Measurements from ENCODE around the gene SLC35B4.

Gene SLC35B4

GRCh38 chr7:134289841-134290240, 26.9 kb downstream of the SLC35B4 start:
- DNase-seq = no peak

- no peak for DNase-seq
Measured at GRCh38 chr7:134289423-134289822, 27.3 kb downstream of the SLC35B4 start.

- DNase-seq = peak; percentile 8 to 61 (median 29)
Measured at GRCh38 chr7:134287916-134288659, 28.6 kb downstream of the SLC35B4 start.

GRCh38 chr7:134284952-134285351, 31.8 kb downstream of the SLC35B4 start:
- DNase-seq = no peak

- no peak for DNase-seq
Measured at GRCh38 chr7:134284011-134284410, 32.7 kb downstream of the SLC35B4 start.

- DNase-seq = no peak
Measured at GRCh38 chr7:134280508-134280907, 36.2 kb downstream of the SLC35B4 start.

- no peak for DNase-seq
Measured at GRCh38 chr7:134279898-134280297, 36.8 kb downstream of the SLC35B4 start.

GRCh38 chr7:134279336-134279735, 37.4 kb downstream of the SLC35B4 start:
- DNase-seq = no peak

GRCh38 chr7:134278502-134279153, 38.1 kb downstream of the SLC35B4 start:
- no peak for DNase-seq

- DNase-seq = no peak
Measured at GRCh38 chr7:134276951-134277350, 39.8 kb downstream of the SLC35B4 start.

GRCh38 chr7:134262322-134262721, 54.4 kb downstream of the SLC35B4 start:
- no peak for DNase-seq

GRCh38 chr7:134255814-134256213, 60.9 kb downstream of the SLC35B4 start:
- DNase-seq = no peak

GRCh38 chr7:134254311-134254710, 62.4 kb downstream of the SLC35B4 start:
- DNase-seq = peak; percentile 42 to 71 (median 62)

- no peak for DNase-seq
Measured at GRCh38 chr7:134248196-134248595, 68.5 kb downstream of the SLC35B4 start.

GRCh38 chr7:134246761-134247160, 70.0 kb downstream of the SLC35B4 start:
- no peak for DNase-seq

GRCh38 chr7:134246347-134246746, 70.4 kb downstream of the SLC35B4 start:
- no peak for DNase-seq

- DNase-seq = no peak
Measured at GRCh38 chr7:134245253-134245652, 71.5 kb downstream of the SLC35B4 start.

Measured in suppressor macrophage (primary cell).